ENCODE measurements around the gene DRAXIN.

GRCh38 chr1:11657654-11658053 is 33.9 kb upstream of the DRAXIN start:
- no peak for TF ChIP-seq EZH2 (IDR thresholded peaks at IDR 0.05; ENCODE audit: borderline replicate concordance, low read depth, low read length, severe bottlenecking)
- TF ChIP-seq CTCF (IDR thresholded peaks at IDR 0.05; ENCODE audit: extremely low read depth in 1 of 2, insufficient read depth in 1 of 2, low read depth in 1 of 2, low read length in 2 of 2) = no peak
- no peak for TF ChIP-seq POLR2A (IDR thresholded peaks at IDR 0.05; ENCODE audit: low read depth, low read length)
- no peak for TF ChIP-seq MAX (IDR thresholded peaks at IDR 0.05; ENCODE audit: insufficient read depth, insufficient read length)
